Type B pancreatic cell (in vitro differentiated cells): ENCODE data around the gene KCNA3. TPM values are rescaled to one million over a fixed set of nuclear protein-coding genes. Genes with fewer than 3 reads are reported as not detected.

Source experiments
- DNase-seq: peaks from one replicate; pipeline ENCODE4 v3.0.0; 2021; ENCODE audit warnings: mixed read lengths; ENCODE audit not compliant: unreplicated experiment; ENCODE audit errors: extremely low spot score
- H3K27ac Mint-ChIP-seq: 2 replicates; pipeline ENCODE4 v1.8.0; 2021; ENCODE audit warnings: mild to moderate bottlenecking, mixed read lengths
- H3K27me3 Mint-ChIP-seq: 2 replicates; pipeline ENCODE4 v1.8.0; 2021; ENCODE audit warnings: mixed read lengths
- H3K36me3 Mint-ChIP-seq: 2 replicates; pipeline ENCODE4 v1.8.0; 2021; ENCODE audit warnings: mixed read lengths
- H3K4me1 Mint-ChIP-seq: one replicate; pipeline ENCODE4 v1.8.0; 2021; ENCODE audit warnings: mixed read lengths; ENCODE audit not compliant: unreplicated experiment
- H3K4me3 Mint-ChIP-seq: 2 replicates; pipeline ENCODE4 v1.8.0; 2021; ENCODE audit warnings: mild to moderate bottlenecking, mixed read lengths
- H3K9me3 Mint-ChIP-seq: 2 replicates; pipeline ENCODE4 v1.8.0; 2021; ENCODE audit warnings: mixed read lengths
- CTCF ChIP-seq: fragments of 200-600 bp; sonication (generic); conservative IDR thresholded peaks from 2 replicates; pipeline ENCODE4 v1.5.0; 2021; ENCODE audit warnings: antibody characterized with exemption, mild to moderate bottlenecking
- total RNA-seq: library from RNA; stranded (reverse); gene quantifications from 2 replicates; pipeline ENCODE4 v1.2.1, GENCODE V29; 2021; ENCODE audit warnings: low replicate concordance

The KCNA3 gene
- total RNA-seq, 1 donor from 2014 or later: 0.94 TPM

GRCh38 chr1:110706621-110707020, 31.9 kb upstream of the KCNA3 start:
- H3K4me1 Mint-ChIP-seq: no peaks in the 10 kb centered on the region
- H3K36me3 Mint-ChIP-seq: no peaks in the 10 kb centered on the region
- no peak for DNase-seq
- H3K27me3 Mint-ChIP-seq: peaks cover 4% of the 10 kb centered on the region
- H3K27ac Mint-ChIP-seq: no peak overlapping the region
- TF ChIP-seq CTCF: no peak
- H3K9me3 Mint-ChIP-seq: no peaks in the 10 kb centered on the region
- no peak overlapping the region for H3K4me3 Mint-ChIP-seq

GRCh38 chr1:110702260-110702659, 27.5 kb upstream of the KCNA3 start:
- H3K36me3 Mint-ChIP-seq: no peaks in the 10 kb centered on the region
- H3K4me1 Mint-ChIP-seq: no peaks in the 10 kb centered on the region
- no peaks in the 10 kb centered on the region for H3K27me3 Mint-ChIP-seq
- H3K4me3 Mint-ChIP-seq: no peak overlapping the region
- DNase-seq: no peak
- H3K27ac Mint-ChIP-seq: no peak overlapping the region
- TF ChIP-seq CTCF: no peak
- H3K9me3 Mint-ChIP-seq: no peaks in the 10 kb centered on the region

GRCh38 chr1:110700767-110701166, 26.0 kb upstream of the KCNA3 start:
- Mint-ChIP-seq H3K4me1 (no peaks in the 10 kb centered on the region), H3K36me3 (no peaks in the 10 kb centered on the region), H3K27me3 (peaks cover 3% of the 10 kb centered on the region), H3K4me3 (no peak overlapping the region), H3K9me3 (no peaks in the 10 kb centered on the region), H3K27ac (no peak overlapping the region)
- no peak for TF ChIP-seq CTCF
- DNase-seq: no peak

GRCh38 chr1:110697606-110698005, 22.9 kb upstream of the KCNA3 start:
- no peaks in the 10 kb centered on the region for H3K36me3 Mint-ChIP-seq
- no peaks in the 10 kb centered on the region for H3K4me1 Mint-ChIP-seq
- peaks cover 12% of the 10 kb centered on the region for H3K27me3 Mint-ChIP-seq
- TF ChIP-seq CTCF: no peak
- DNase-seq: no peak
- no peak overlapping the region for H3K4me3 Mint-ChIP-seq
- H3K9me3 Mint-ChIP-seq: no peaks in the 10 kb centered on the region
- H3K27ac Mint-ChIP-seq: no peak overlapping the region

GRCh38 chr1:110696818-110697217, 22.1 kb upstream of the KCNA3 start:
- H3K9me3 Mint-ChIP-seq: no peaks in the 10 kb centered on the region
- peaks cover 19% of the 10 kb centered on the region for H3K27me3 Mint-ChIP-seq
- no peaks in the 10 kb centered on the region for H3K4me1 Mint-ChIP-seq
- TF ChIP-seq CTCF: no peak
- no peaks in the 10 kb centered on the region for H3K36me3 Mint-ChIP-seq
- DNase-seq: no peak
- no peak overlapping the region for H3K27ac Mint-ChIP-seq
- no peak overlapping the region for H3K4me3 Mint-ChIP-seq
